Measurements from ENCODE around the gene RMDN2. TPM values are rescaled to one million over a fixed set of nuclear protein-coding genes. Genes with fewer than 3 reads are reported as not detected.

RMDN2 gene
- total RNA-seq, 1 experiment from 2014 or later: 4.4 TPM

- no peaks in the 10 kb centered on the region for H3K36me3 ChIP-seq (ENCODE audit: control insufficient read depth, insufficient read depth, low read length)
- TF ChIP-seq REST (IDR thresholded peaks at IDR 0.05; ENCODE audit: insufficient read depth in 1 of 2, low read depth in 2 of 2, low read length in 1 of 2) (no peak), POLR2AphosphoS5 (IDR thresholded peaks at IDR 0.05; ENCODE audit: low read depth, low read length) (no peak), SIN3A (IDR thresholded peaks at IDR 0.05; ENCODE audit: borderline replicate concordance, insufficient read depth, low read depth, low read length) (no peak), TCF7L2 (IDR thresholded peaks at IDR 0.05; ENCODE audit: low read depth, low read length) (no peak), CTCF (IDR thresholded peaks at IDR 0.05) (no peak)
- H3K4me3 ChIP-seq (ENCODE audit: low read depth in 2 of 2, low read length in 2 of 2): no peak overlapping the region
- ChIA-PET CTCF (interaction anchor here (0.6 kb wide), 1 partner anchor 669 kb away, joined by 3 read pairs; no protein-coding TSS in a partner anchor), POLR2A (interaction anchor here (0.6 kb wide), 1 partner anchor 18 kb away, joined by 4 read pairs; no protein-coding TSS in a partner anchor)
- in situ Hi-C loops (cut with HindIII; ENCODE audit: low pct_unique_long_range_greater_than_20kb, low sequenced_read_pairs) (no loop called here), intact Hi-C loops (cut with micrococcal nuclease; ENCODE audit: unreplicated experiment) (no loop called here)
- no peak overlapping the region for H3K27ac ChIP-seq (ENCODE audit: low read length)
- no peaks in the 10 kb centered on the region for H3K27me3 ChIP-seq (ENCODE audit: control insufficient read depth, insufficient read depth, low read length)
- ATAC-seq (no peak), DNase-seq (ENCODE audit: low read depth, low spot score) (no peak)
- peaks cover 5% of the 10 kb centered on the region; the same call in 1 of the 2 replicates for H3K4me1 ChIP-seq (ENCODE audit: control insufficient read depth, insufficient read depth, low read length)
- no TSS peak for BruUV-seq (replicated peaks)
- no peaks in the 10 kb centered on the region for H3K9me3 ChIP-seq (ENCODE audit: control insufficient read depth, insufficient read depth, low read depth, low read length)
These were observed 60.2 kb downstream of the RMDN2 start for GRCh38 chr2:37985333-37985732.

DNA sequence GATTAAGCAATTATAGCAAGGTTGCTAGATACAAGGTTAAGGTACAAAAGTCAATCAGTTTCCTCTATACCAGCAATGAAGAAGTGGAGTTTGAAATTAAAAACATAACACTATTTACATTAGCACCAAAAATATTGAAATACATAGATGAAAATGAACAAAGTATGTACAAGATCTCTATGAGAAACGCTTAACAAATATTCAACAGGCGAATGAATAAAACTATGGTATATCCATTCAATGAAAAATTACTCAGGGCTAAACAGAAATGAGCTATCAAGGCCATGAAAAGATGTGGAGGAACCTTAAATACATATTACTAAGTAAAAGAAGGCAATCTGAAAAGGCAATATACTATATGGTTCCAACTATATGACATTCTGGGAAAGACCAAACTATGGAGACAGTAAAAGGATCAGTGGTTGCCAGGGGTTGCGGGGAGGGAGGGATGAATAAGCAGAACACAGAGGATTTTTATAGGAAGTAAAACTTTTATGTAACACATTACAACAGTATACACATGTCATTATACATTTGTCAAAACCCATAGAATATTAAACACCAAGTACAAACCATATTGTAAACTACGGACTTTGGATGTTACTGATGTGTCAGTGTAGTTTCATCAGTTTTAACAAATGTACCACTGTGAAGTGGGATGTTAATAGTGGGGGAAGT, 62.1 kb downstream of the RMDN2 start:
- no TSS peak for BruUV-seq (replicated peaks)
- H3K36me3 ChIP-seq (ENCODE audit: control insufficient read depth, insufficient read depth, low read length): no peaks in the 10 kb centered on the region
- H3K9me3 ChIP-seq (ENCODE audit: control insufficient read depth, insufficient read depth, low read depth, low read length): no peaks in the 10 kb centered on the region
- CTCF ChIA-PET: no interaction called here
- in situ Hi-C loops (cut with HindIII; ENCODE audit: low pct_unique_long_range_greater_than_20kb, low sequenced_read_pairs): no loop called here
- no peaks in the 10 kb centered on the region for H3K27me3 ChIP-seq (ENCODE audit: control insufficient read depth, insufficient read depth, low read length)
- H3K4me1 ChIP-seq (ENCODE audit: control insufficient read depth, insufficient read depth, low read length): peaks cover 4% of the 10 kb centered on the region; the same call in 1 of the 2 replicates
- H3K4me3 ChIP-seq (ENCODE audit: low read depth in 2 of 2, low read length in 2 of 2): no peak overlapping the region
- POLR2A ChIA-PET: no interaction called here
- DNase-seq (ENCODE audit: low read depth, low spot score) (no peak), ATAC-seq (no peak)
- H3K27ac ChIP-seq (ENCODE audit: low read length): no peak overlapping the region
- TF ChIP-seq CTCF (IDR thresholded peaks at IDR 0.05) (no peak), SIN3A (IDR thresholded peaks at IDR 0.05; ENCODE audit: borderline replicate concordance, insufficient read depth, low read depth, low read length) (no peak), REST (IDR thresholded peaks at IDR 0.05; ENCODE audit: insufficient read depth in 1 of 2, low read depth in 2 of 2, low read length in 1 of 2) (no peak), POLR2AphosphoS5 (IDR thresholded peaks at IDR 0.05; ENCODE audit: low read depth, low read length) (no peak), TCF7L2 (IDR thresholded peaks at IDR 0.05; ENCODE audit: low read depth, low read length) (no peak)
- intact Hi-C loops (cut with micrococcal nuclease; ENCODE audit: unreplicated experiment): no loop called here
